Gastroesophageal sphincter (tissue), 4 donors: ENCODE data around the gene KYAT1. TPM values are rescaled to one million over a fixed set of nuclear protein-coding genes. Genes with fewer than 3 reads are reported as not detected.
A peak's percentile ranks its signal among the peaks of the same experiment; 100 is the strongest.

Experiments
- ATAC-seq: fragments of 150-250 bp; one replicate; pipeline ENCODE4 v1.9.1; 2016; ENCODE audit warnings: mild to moderate bottlenecking, moderate library complexity
- H3K27ac ChIP-seq, 4 donors: fragments of 200-600 bp; sonication (generic) in 3 of 4; 1 replicate in 3 of 4; 2 replicates in 1 of 4; pipeline ENCODE4 v1.5.1; 2016 to 2019
- H3K27me3 ChIP-seq: fragments of 200-600 bp; sonication (generic); one replicate; pipeline ENCODE4 v1.5.1; 2019
- H3K36me3 ChIP-seq, 2 donors: fragments of 200-600 bp; sonication (generic); one replicate each; pipeline ENCODE4 v1.5.1; 2019; ENCODE audit warnings: control low read depth in 1 of 2
- H3K4me1 ChIP-seq, 3 donors: fragments of 200-600 bp; sonication (generic); 1 replicate in 2 of 3; 2 replicates in 1 of 3; pipeline ENCODE4 v1.5.1; 2016 to 2019; ENCODE audit warnings: control low read depth in 2 of 3
- H3K4me3 ChIP-seq, 2 donors: fragments of 200-600 bp; sonication (generic); one replicate each; pipeline ENCODE4 v1.5.1; 2019; ENCODE audit warnings: mild to moderate bottlenecking in 1 of 2, moderate library complexity in 1 of 2
- H3K9me3 ChIP-seq, 3 donors: fragments of 200-600 bp; sonication (generic); one replicate each; pipeline ENCODE4 v1.5.1; 2017 to 2019; ENCODE audit warnings: control low read depth in 2 of 3
- CTCF ChIP-seq, 4 experiments: fragments of 200-600 bp in 2 of 4; fragments of 450-650 bp in 2 of 4; sonication (generic) in 1 of 4; IDR thresholded peaks; one replicate each; pipeline ENCODE4 v1.5.1; 2017 to 2019; ENCODE audit warnings: antibody characterized with exemption in 4 of 4, mild to moderate bottlenecking in 2 of 4, moderate library complexity in 2 of 4
- EP300 ChIP-seq: sonication (generic); formaldehyde crosslinking; IDR thresholded peaks from one replicate; pipeline ENCODE4 v1.6.1; 2017; ENCODE audit warnings: antibody characterized with exemption, mild to moderate bottlenecking
- POLR2A ChIP-seq, 2 donors: fragments of 450-650 bp; IDR thresholded peaks; one replicate each; pipeline ENCODE4 v1.6.1; 2017; ENCODE audit warnings: antibody characterized with exemption in 2 of 2, mild to moderate bottlenecking in 2 of 2, moderate library complexity in 1 of 2
- POLR2AphosphoS5 ChIP-seq: sonication (generic); formaldehyde crosslinking; IDR thresholded peaks from one replicate; pipeline ENCODE4 v1.6.1; 2017; ENCODE audit warnings: antibody characterized with exemption
- WGBS, 2 donors: methylation state at CpG; one replicate each; pipeline ENCODE4 v1.1.5; 2018; ENCODE audit warnings: low coverage in 1 of 2; 5-methylcytosine and 5-hydroxymethylcytosine counted together
- total RNA-seq, 4 donors: library from RNA; depleted of rRNA; stranded (reverse); fragments of >200 nt; gene quantifications; one replicate each; pipeline ENCODE4 v1.1.0, GENCODE V29; 2016

KYAT1 gene
- total RNA-seq, 4 donors from 2014 or later: 3.4 to 7.9 (median 4.8) TPM

GRCh38 chr9:128917151-128917849, 35.5 kb upstream of the KYAT1 start:
- TF ChIP-seq EP300: no peak
- TF ChIP-seq POLR2A (IDR thresholded peaks at IDR 0.05): no peak
- TF ChIP-seq POLR2AphosphoS5: peak; percentile 47
- no peak for TF ChIP-seq CTCF (IDR thresholded peaks at IDR 0.05)
- H3K27me3 ChIP-seq: no peaks in the 10 kb centered on the region
- peaks cover 0 to 93% (median 60%) of the 10 kb centered on the region in 3 donors for H3K4me1 ChIP-seq
- H3K27ac ChIP-seq: peak overlapping the region; percentile 37 to 84 (median 78)
- WGBS, 2 donors: 8 to 24% methylated on average over 8 to 10 of the region's 26 CpGs
- no peak overlapping the region for H3K4me3 ChIP-seq
- peak; percentile 63 for ATAC-seq
- H3K36me3 ChIP-seq: peaks cover 0 to 37% of the 10 kb centered on the region in 2 donors
- H3K9me3 ChIP-seq: no peaks in the 10 kb centered on the region

DNA sequence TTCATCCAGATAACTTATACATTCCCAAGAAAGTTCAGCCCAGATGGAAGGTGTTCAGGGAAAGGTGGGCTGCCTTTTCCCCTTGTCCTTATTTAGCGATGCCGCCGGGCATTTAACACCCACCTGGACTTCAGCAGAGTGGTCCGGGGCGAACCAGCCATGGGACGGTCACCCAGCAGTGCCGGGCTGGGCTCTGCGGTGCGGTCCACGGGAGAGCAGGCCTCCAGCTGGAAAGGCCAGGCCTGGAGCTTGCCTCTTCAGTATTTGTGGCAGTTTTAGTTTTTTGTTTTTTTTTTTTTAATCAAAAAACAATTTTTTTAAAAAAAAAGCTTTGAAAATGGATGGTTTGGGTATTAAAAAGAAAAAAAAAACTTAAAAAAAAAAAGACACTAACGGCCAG, 35.0 kb upstream of the KYAT1 start:
- TF ChIP-seq EP300: no peak
- TF ChIP-seq CTCF (IDR thresholded peaks at IDR 0.05): no peak
- no peak for ATAC-seq
- H3K27me3 ChIP-seq: no peaks in the 10 kb centered on the region
- WGBS, 2 donors: 67 to 69% methylated on average over 3 to 9 of the region's 11 CpGs
- H3K4me3 ChIP-seq: no peak overlapping the region
- H3K27ac ChIP-seq: peak overlapping the region; percentile 37 to 84 (median 76)
- H3K36me3 ChIP-seq: peaks cover 0 to 37% of the 10 kb centered on the region in 2 donors
- no peaks in the 10 kb centered on the region for H3K9me3 ChIP-seq
- H3K4me1 ChIP-seq: peaks cover 0 to 93% (median 66%) of the 10 kb centered on the region in 3 donors

DNA sequence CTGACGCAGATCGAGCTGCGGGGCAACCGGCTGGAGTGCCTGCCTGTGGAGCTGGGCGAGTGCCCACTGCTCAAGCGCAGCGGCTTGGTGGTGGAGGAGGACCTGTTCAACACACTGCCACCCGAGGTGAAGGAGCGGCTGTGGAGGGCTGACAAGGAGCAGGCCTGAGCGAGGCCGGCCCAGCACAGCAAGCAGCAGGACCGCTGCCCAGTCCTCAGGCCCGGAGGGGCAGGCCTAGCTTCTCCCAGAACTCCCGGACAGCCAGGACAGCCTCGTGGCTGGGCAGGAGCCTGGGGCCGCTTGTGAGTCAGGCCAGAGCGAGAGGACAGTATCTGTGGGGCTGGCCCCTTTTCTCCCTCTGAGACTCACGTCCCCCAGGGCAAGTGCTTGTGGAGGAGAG, 34.5 kb upstream of the KYAT1 start:
- 67 to 80% methylated on average over 1 to 2 of the region's 18 CpGs for WGBS, 2 donors
- Histone ChIP-seq H3K36me3 (peaks cover 0 to 37% of the 10 kb centered on the region in 2 donors), H3K27ac (peak overlapping the region; percentile 37 to 84 (median 76)), H3K4me3 (peak overlapping the region in 1 of 2 donors; percentile 3), H3K27me3 (no peaks in the 10 kb centered on the region), H3K4me1 (peaks cover 0 to 93% (median 71%) of the 10 kb centered on the region in 3 donors), H3K9me3 (no peaks in the 10 kb centered on the region)
- ATAC-seq: peak; percentile 55
- TF ChIP-seq EP300 (no peak), CTCF (IDR thresholded peaks at IDR 0.05) (no peak), POLR2A (IDR thresholded peaks at IDR 0.05) (no peak), POLR2AphosphoS5 (no peak)

GRCh38 chr9:128913995-128914772, 32.4 kb upstream of the KYAT1 start:
- TF ChIP-seq POLR2AphosphoS5 (no peak), POLR2A (IDR thresholded peaks at IDR 0.05) (no peak), CTCF (IDR thresholded peaks at IDR 0.05) (no peak), EP300 (no peak)
- H3K9me3 ChIP-seq: no peaks in the 10 kb centered on the region
- no peaks in the 10 kb centered on the region for H3K27me3 ChIP-seq
- peaks cover 0 to 93% (median 67%) of the 10 kb centered on the region in 3 donors for H3K4me1 ChIP-seq
- H3K36me3 ChIP-seq: peaks cover 0 to 53% of the 10 kb centered on the region in 2 donors
- H3K27ac ChIP-seq: peak overlapping the region in 3 of 4 donors; percentile 74 to 84 (median 78)
- no peak for ATAC-seq
- H3K4me3 ChIP-seq: no peak overlapping the region
- 62 to 77% methylated on average over 4 to 6 of the region's 23 CpGs for WGBS, 2 donors
